B cell (primary cell): ENCODE results near the gene TMEM14A. TPM values are rescaled to one million over a fixed set of nuclear protein-coding genes. Genes with fewer than 3 reads are reported as not detected.

Source experiments
- ATAC-seq: fragments of 200-7000 bp; cut with Tn5 transposase; one replicate; pipeline ENCODE4 v1.10.0; 2021; ENCODE audit warnings: low read depth, mild to moderate bottlenecking, moderate number of reproducible peaks, moderate library complexity
- CTCF ChIA-PET: fragments of 350-600 bp; sonication (Branson Sonifier 250); formaldehyde crosslinking; loops from one replicate; lab custom pipeline; 2021; ENCODE audit warnings: antibody characterized with exemption, inconsistent platforms; lab: Charles Lee
- POLR2A ChIA-PET: fragments of 350-600 bp; sonication (Branson Sonifier 250); formaldehyde crosslinking; loops from one replicate; lab custom pipeline; 2021; ENCODE audit warnings: antibody characterized with exemption; lab: Charles Lee
- DNase-seq: peaks from one replicate; pipeline ENCODE4 v3.0.0; 2013
- H2AFZ ChIP-seq: 2 replicates; pipeline ENCODE4 v1.6.1; 2012; ENCODE audit warnings: mild to moderate bottlenecking, low read depth, low read length; ENCODE audit not compliant: insufficient read depth, poor library complexity, severe bottlenecking
- H3K27ac ChIP-seq, 2 donors: 1 replicate in 1 of 2; 2 replicates in 1 of 2; pipeline ENCODE4 v1.5.1; 2012 to 2013; ENCODE audit warnings: low read length in 2 of 2, mild to moderate bottlenecking in 2 of 2, moderate library complexity in 1 of 2
- H3K27me3 ChIP-seq, 4 experiments: fragments of 200-600 bp in 1 of 4; sonication (generic) in 1 of 4; replicated peaks in 1 of 4; 1 replicate in 2 of 4; 2 replicates in 2 of 4; pipeline versions ENCODE4 v1.6.1 to v1.7.0; 2013 to 2016; ENCODE audit warnings: low read length in 3 of 4, mild to moderate bottlenecking in 2 of 4, mixed read lengths in 1 of 4, moderate library complexity in 1 of 4; ENCODE audit not compliant: insufficient read depth in 4 of 4, control insufficient read depth in 3 of 4; ENCODE audit errors: control extremely low read depth in 1 of 4
- H3K36me3 ChIP-seq, 2 experiments: replicated peaks in 1 of 2; 1 replicate in 1 of 2; 2 replicates in 1 of 2; pipeline versions ENCODE4 v1.6.1 to v1.7.1; 2013; ENCODE audit warnings: low read length in 1 of 2; ENCODE audit not compliant: insufficient read depth in 2 of 2, control insufficient read depth in 1 of 2; ENCODE audit errors: control extremely low read depth in 1 of 2, extremely low read depth in 1 of 2
- H3K4me1 ChIP-seq, 2 donors: fragments of 200-600 bp in 1 of 2; sonication (generic) in 1 of 2; 1 replicate in 1 of 2; 2 replicates in 1 of 2; pipeline versions ENCODE4 v1.5.1 to v1.6.1; 2013 to 2017; ENCODE audit warnings: low read length in 2 of 2; ENCODE audit not compliant: control insufficient read depth in 2 of 2, insufficient read depth in 2 of 2
- H3K4me2 ChIP-seq: replicated peaks from 2 replicates; pipeline ENCODE3; 2012; ENCODE audit warnings: mild to moderate bottlenecking, low read depth, low read length; ENCODE audit not compliant: poor library complexity, severe bottlenecking
- H3K4me3 ChIP-seq, 5 experiments: fragments of 200-600 bp in 1 of 5; sonication (generic) in 1 of 5; 1 replicate in 3 of 5; 2 replicates in 2 of 5; pipeline versions ENCODE4 v1.5.1 to v1.7.0; 2011 to 2016; ENCODE audit warnings: low read length in 4 of 5, mild to moderate bottlenecking in 4 of 5, low read depth in 2 of 5, control low read depth in 1 of 5, moderate library complexity in 1 of 5; ENCODE audit not compliant: insufficient read depth in 1 of 5; ENCODE audit errors: control extremely low read depth in 1 of 5, extremely low read depth in 1 of 5
- H3K79me2 ChIP-seq: fragments of 200-600 bp; sonication (generic); one replicate; pipeline ENCODE4 v1.6.0; 2016; ENCODE audit warnings: low read length; ENCODE audit not compliant: control insufficient read depth, insufficient read depth
- H3K9ac ChIP-seq: fragments of 200-600 bp; sonication (generic); 2 replicates; pipeline ENCODE4 v1.6.1; 2017; ENCODE audit warnings: mild to moderate bottlenecking, low read length, moderate library complexity
- H3K9me3 ChIP-seq, 3 donors: one replicate each; pipeline versions ENCODE4 v1.6.1 to v1.7.1; 2013; ENCODE audit warnings: low read length in 2 of 3; ENCODE audit not compliant: control insufficient read depth in 2 of 3, insufficient read depth in 1 of 3; ENCODE audit errors: control extremely low read depth in 1 of 3
- H4K20me1 ChIP-seq: 2 replicates; pipeline ENCODE4 v1.6.0; 2012; ENCODE audit warnings: mild to moderate bottlenecking, low read length; ENCODE audit not compliant: insufficient read depth, control insufficient read depth, poor library complexity, severe bottlenecking
- H3K27ac Mint-ChIP-seq: one replicate; pipeline ENCODE4 v1.8.0; 2021; ENCODE audit warnings: mixed read lengths
- H3K27me3 Mint-ChIP-seq: one replicate; pipeline ENCODE4 v1.8.0; 2021; ENCODE audit warnings: mixed read lengths
- H3K4me1 Mint-ChIP-seq: one replicate; pipeline ENCODE4 v1.8.0; 2021; ENCODE audit warnings: mixed read lengths
- H3K4me3 Mint-ChIP-seq: one replicate; pipeline ENCODE4 v1.8.0; 2021; ENCODE audit warnings: mixed read lengths
- H3K9me3 Mint-ChIP-seq: one replicate; pipeline ENCODE4 v1.8.0; 2022; ENCODE audit warnings: mixed read lengths; ENCODE audit not compliant: insufficient read depth
- CTCF ChIP-seq: fragments of 200-600 bp; IDR thresholded peaks from one replicate; pipeline ENCODE4 v1.8.0; 2022; ENCODE audit warnings: antibody characterized with exemption, mild to moderate bottlenecking
- EZH2 ChIP-seq: IDR thresholded peaks from 2 replicates; pipeline ENCODE4 v1.6.1; 2012; ENCODE audit warnings: borderline replicate concordance, low read depth, mild to moderate bottlenecking, moderate library complexity, low read length; ENCODE audit not compliant: insufficient read depth, poor library complexity, severe bottlenecking
- WGBS: methylation state at CpG from one replicate; pipeline ENCODE4 v1.1.5; 2013; ENCODE audit warnings: missing lambda C conversion rate; ENCODE audit not compliant: insufficient coverage; 5-methylcytosine and 5-hydroxymethylcytosine counted together
- intact Hi-C: fragments of 100-400 bp; cut with micrococcal nuclease; formaldehyde crosslinking; loops from one replicate; pipeline ENCODE4 v1.10.0; 2022
- polyA plus RNA-seq: library from polyadenylated mRNA; depleted of rRNA; stranded (reverse); fragments of >200 nt; gene quantifications from 2 replicates; pipeline ENCODE4 v1.2.3, GENCODE V29; 2012
- total RNA-seq, 2 donors: library from RNA; stranded (reverse); fragments of 120-200 nt in 1 of 2; gene quantifications; 1 replicate in 1 of 2; 2 replicates in 1 of 2; pipeline versions ENCODE4 v1.2.3 to v1.2.4, GENCODE V29; 2013 to 2022

Gene TMEM14A
- total and polyA plus RNA-seq, 2 donors (not counting 1 experiment from before 2014, with no cell fraction given) = 5.2 to 9.5 TPM

GRCh38 chr6:52642368-52642767, 28.5 kb upstream of the TMEM14A start:
- WGBS = 40% methylated on average over 1 of the region's 2 CpGs
- CTCF ChIA-PET = interaction anchor here (2.5 kb wide), 1 partner anchor 10 kb away, joined by 12 read pairs; no protein-coding TSS in a partner anchor
- peaks cover 33% of the 10 kb centered on the region for H3K27me3 Mint-ChIP-seq

GRCh38 chr6:52643158-52643557, 27.8 kb upstream of the TMEM14A start:
- Histone ChIP-seq H3K9ac (no peak overlapping the region), H3K79me2 (no peaks in the 10 kb centered on the region), H3K27me3 (peaks cover 0 to 8% (median 2%) of the 10 kb centered on the region in 4 experiments), H3K4me2 (no peak overlapping the region), H3K9me3 (no peaks in the 10 kb centered on the region), H3K36me3 (no peaks in the 10 kb centered on the region), H3K27ac (no peak overlapping the region), H4K20me1 (no peaks in the 10 kb centered on the region), H2AFZ (no peak overlapping the region), H3K4me3 (no peak overlapping the region), H3K4me1 (no peaks in the 10 kb centered on the region)
- ATAC-seq (no peak), DNase-seq (no peak)
- TF ChIP-seq EZH2 = no peak
- no peak for TF ChIP-seq CTCF
- POLR2A ChIA-PET = no interaction called here
- CTCF ChIA-PET = interaction anchor here (1.7 kb wide), 1 partner anchor 9 kb away, joined by 4 read pairs; no protein-coding TSS in a partner anchor
- Mint-ChIP-seq H3K9me3 (no peaks in the 10 kb centered on the region), H3K27ac (no peak overlapping the region), H3K4me1 (no peaks in the 10 kb centered on the region), H3K4me3 (no peak overlapping the region), H3K27me3 (peaks cover 33% of the 10 kb centered on the region)
- WGBS = no CpG with 5 or more reads among the region's 3 CpGs
- intact Hi-C loops = no loop called here

More at GRCh38 chr6:52642368-52642767, 28.5 kb upstream of the TMEM14A start:
- Histone ChIP-seq H3K4me3 (no peak overlapping the region), H3K27ac (no peak overlapping the region), H3K9me3 (no peaks in the 10 kb centered on the region), H2AFZ (no peak overlapping the region), H3K4me1 (no peaks in the 10 kb centered on the region), H3K9ac (no peak overlapping the region), H3K79me2 (no peaks in the 10 kb centered on the region), H3K36me3 (no peaks in the 10 kb centered on the region), H3K27me3 (peaks cover 0 to 8% (median 2%) of the 10 kb centered on the region in 4 experiments), H4K20me1 (no peaks in the 10 kb centered on the region), H3K4me2 (no peak overlapping the region)
- Mint-ChIP-seq H3K4me3 (no peak overlapping the region), H3K4me1 (no peaks in the 10 kb centered on the region), H3K9me3 (no peaks in the 10 kb centered on the region), H3K27ac (no peak overlapping the region)
- ATAC-seq = no peak
- POLR2A ChIA-PET = no interaction called here
- intact Hi-C loops = no loop called here
- DNase-seq = no peak
- TF ChIP-seq CTCF (no peak), EZH2 (no peak)
